Measurements from ENCODE around the gene EXOC6B. TPM values are rescaled to one million over a fixed set of nuclear protein-coding genes. Genes with fewer than 3 reads are reported as not detected.
A peak's percentile ranks its signal among the peaks of the same experiment; 100 is the strongest.

EXOC6B gene
- total and polyA plus RNA-seq, 12 donors, result 16.3 to 243 (median 144) TPM

DNA sequence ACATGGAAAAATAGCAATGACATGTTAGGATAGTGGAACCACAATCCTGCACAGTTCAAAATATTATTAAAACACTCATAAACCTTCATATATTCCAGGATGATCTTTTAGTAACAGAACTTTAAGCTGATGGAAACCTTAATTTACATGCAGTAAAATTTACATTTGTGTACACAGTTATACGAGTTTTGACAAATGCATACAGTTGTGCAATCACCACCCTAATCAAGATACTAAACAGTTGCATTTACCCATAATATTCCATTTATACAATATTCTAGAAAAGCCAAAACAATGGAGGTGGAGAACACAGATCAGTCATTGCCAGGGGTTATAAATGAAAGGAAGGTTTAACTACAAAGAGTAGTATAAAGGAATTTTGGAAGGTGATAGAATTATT, 117.6 kb downstream of the EXOC6B start:
- Histone ChIP-seq H3K9me3 (no peaks in the 10 kb centered on the region), H3K27me3 (no peaks in the 10 kb centered on the region), H3K4me3 (no peak overlapping the region), H3K27ac (no peak overlapping the region), H3K36me3 (peaks cover 0 to 27% (median 0%) of the 10 kb centered on the region in 9 donors), H3K4me1 (no peaks in the 10 kb centered on the region)
- TF ChIP-seq, protein P1, sequence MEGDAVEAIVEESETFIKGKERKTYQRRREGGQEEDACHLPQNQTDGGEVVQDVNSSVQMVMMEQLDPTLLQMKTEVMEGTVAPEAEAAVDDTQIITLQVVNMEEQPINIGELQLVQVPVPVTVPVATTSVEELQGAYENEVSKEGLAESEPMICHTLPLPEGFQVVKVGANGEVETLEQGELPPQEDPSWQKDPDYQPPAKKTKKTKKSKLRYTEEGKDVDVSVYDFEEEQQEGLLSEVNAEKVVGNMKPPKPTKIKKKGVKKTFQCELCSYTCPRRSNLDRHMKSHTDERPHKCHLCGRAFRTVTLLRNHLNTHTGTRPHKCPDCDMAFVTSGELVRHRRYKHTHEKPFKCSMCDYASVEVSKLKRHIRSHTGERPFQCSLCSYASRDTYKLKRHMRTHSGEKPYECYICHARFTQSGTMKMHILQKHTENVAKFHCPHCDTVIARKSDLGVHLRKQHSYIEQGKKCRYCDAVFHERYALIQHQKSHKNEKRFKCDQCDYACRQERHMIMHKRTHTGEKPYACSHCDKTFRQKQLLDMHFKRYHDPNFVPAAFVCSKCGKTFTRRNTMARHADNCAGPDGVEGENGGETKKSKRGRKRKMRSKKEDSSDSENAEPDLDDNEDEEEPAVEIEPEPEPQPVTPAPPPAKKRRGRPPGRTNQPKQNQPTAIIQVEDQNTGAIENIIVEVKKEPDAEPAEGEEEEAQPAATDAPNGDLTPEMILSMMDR (IDR thresholded peaks at IDR 0.05), result no peak
- intact Hi-C loops (cut with DNase I), result no loop called here
- 91 to 95% methylated on average over 1 of the region's 1 CpG for WGBS, 2 donors
- DNase-seq (no peak), ATAC-seq (no peak)

DNA sequence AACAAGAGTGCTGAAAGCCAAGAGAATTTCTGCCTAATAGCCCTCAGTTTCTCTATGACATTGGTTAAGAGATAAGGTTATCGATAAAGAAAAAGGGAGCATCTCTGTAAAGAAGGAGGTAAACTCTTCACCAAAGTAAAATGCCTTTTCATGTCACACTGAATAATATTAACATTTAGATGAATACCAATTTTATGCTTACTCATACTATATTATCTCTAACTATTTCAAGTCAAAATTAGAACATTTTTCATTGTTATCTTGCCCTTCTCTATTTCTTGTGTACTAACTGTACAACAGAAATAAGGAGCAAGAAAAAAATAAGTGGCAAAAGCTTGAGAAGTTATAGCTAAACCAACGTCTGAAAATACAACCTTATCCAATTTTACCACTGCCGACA, 127.5 kb downstream of the EXOC6B start:
- Histone ChIP-seq H3K27me3 (no peaks in the 10 kb centered on the region), H3K27ac (no peak overlapping the region)

DNA sequence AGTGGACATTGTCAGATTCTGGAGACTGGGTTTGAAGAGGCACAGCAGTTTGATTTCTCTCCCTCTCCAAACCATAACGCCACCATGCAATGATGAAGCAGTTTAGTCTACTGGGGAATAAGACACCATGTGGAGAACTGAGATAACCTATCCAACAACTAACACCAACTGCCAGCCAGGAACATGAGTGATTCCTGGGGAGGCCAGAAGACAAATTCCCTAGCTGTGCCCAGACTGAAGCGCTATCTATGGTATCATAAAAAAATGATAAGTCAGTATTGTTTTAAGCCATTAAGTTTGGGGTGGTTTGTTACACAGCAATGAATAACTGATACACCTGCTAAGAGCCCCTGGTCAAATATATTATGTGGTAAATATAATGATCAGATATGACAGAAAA, 129.3 kb downstream of the EXOC6B start:
- 88 to 92% methylated on average over 2 of the region's 2 CpGs for WGBS, 2 donors
- intact Hi-C loops (cut with DNase I), result no loop called here
- TF ChIP-seq, protein P1 (IDR thresholded peaks at IDR 0.05), result no peak
- Histone ChIP-seq H3K36me3 (peaks cover 0 to 20% (median 0%) of the 10 kb centered on the region in 9 donors), H3K27me3 (no peaks in the 10 kb centered on the region), H3K27ac (no peak overlapping the region), H3K4me3 (no peak overlapping the region), H3K9me3 (no peaks in the 10 kb centered on the region), H3K4me1 (peaks cover 6 to 49% (median 30%) of the 10 kb centered on the region in 9 donors)
- DNase-seq, result no peak
- no peak for ATAC-seq

More for the DNA sequence above, 127.5 kb downstream of the EXOC6B start:
- WGBS, 2 donors, result 81 to 87% methylated on average over 3 of the region's 3 CpGs
- intact Hi-C loops (cut with DNase I), result no loop called here
- H3K9me3 ChIP-seq, result no peaks in the 10 kb centered on the region
- no peak overlapping the region for H3K4me3 ChIP-seq
- ATAC-seq (no peak), DNase-seq (no peak)
- H3K4me1 ChIP-seq, result peaks cover 6 to 34% (median 24%) of the 10 kb centered on the region in 9 donors
- TF ChIP-seq, protein P1 (IDR thresholded peaks at IDR 0.05), result no peak
- peaks cover 0 to 20% (median 0%) of the 10 kb centered on the region in 9 donors for H3K36me3 ChIP-seq

DNA sequence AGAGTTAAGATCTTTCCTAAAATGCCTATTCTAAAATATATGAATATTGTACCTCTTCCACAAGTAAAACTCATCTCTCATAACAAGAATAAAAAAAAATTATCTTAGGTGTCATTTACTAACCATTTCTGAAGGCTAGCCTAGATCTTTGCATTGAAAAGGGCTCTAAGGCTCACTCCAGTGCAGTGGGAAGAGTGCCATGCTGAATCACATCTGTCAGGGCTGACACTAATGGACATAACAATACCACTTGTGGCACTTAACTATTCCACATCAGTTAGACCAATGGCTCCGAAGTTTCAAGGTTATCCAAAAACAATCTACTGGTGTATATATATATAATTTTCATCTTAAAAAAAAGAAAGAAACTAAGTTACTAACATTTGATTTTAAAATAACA, 130.2 kb downstream of the EXOC6B start:
- 29 to 55% methylated on average over 1 of the region's 1 CpG for WGBS, 2 donors
- no peaks in the 10 kb centered on the region for H3K9me3 ChIP-seq
- peak overlapping the region in 4 of 10 donors; percentile 40 to 72 (median 54) for H3K27ac ChIP-seq
- DNase-seq, result no peak
- intact Hi-C loops (cut with DNase I), result no loop called here
- ATAC-seq, result peak in 3 of 8 donors; percentile 49 to 66 (median 63)
- H3K4me3 ChIP-seq, result no peak overlapping the region
- peaks cover 0 to 16% (median 0%) of the 10 kb centered on the region in 9 donors for H3K36me3 ChIP-seq
- TF ChIP-seq, protein P1 (IDR thresholded peaks at IDR 0.05), result no peak
- no peaks in the 10 kb centered on the region for H3K27me3 ChIP-seq
- peaks cover 6 to 49% (median 30%) of the 10 kb centered on the region in 9 donors for H3K4me1 ChIP-seq

Measured in heart right ventricle (tissue), 16 donors.